OCI-LY3 (cell line): Measurements from ENCODE around the gene PPP1R3D.

ENCODE experiments used
- H2AFZ ChIP-seq: fragments of 200-600, 300-600 bp; shearing (Covaris generic); 2 replicates; pipeline ENCODE4 v1.6.0; 2014; ENCODE audit warnings: antibody characterized with exemption, low read depth, low read length
- H3K27ac ChIP-seq: fragments of 200-600, 300-600 bp; sonication (generic); 2 replicates; pipeline ENCODE4 v1.5.1; 2014; ENCODE audit warnings: mild to moderate bottlenecking, low read length, moderate library complexity, mixed read lengths
- H3K27me3 ChIP-seq: fragments of 200-600, 300-600 bp; sonication (generic); 2 replicates; pipeline ENCODE4 v1.6.1; 2014; ENCODE audit warnings: low read depth, low read length, mixed read lengths
- H3K36me3 ChIP-seq: fragments of 200-600, 300-600 bp; sonication (generic); replicated peaks from 2 replicates; pipeline ENCODE3; 2014; ENCODE audit warnings: low read depth, low read length, mixed read lengths
- H3K4me1 ChIP-seq: fragments of 300-600, 200-600 bp; sonication (generic); 2 replicates; pipeline ENCODE4 v1.6.1; 2014; ENCODE audit warnings: low read length, mixed read lengths
- H3K4me2 ChIP-seq: fragments of 200-600, 300-600 bp; sonication (generic); 2 replicates; pipeline ENCODE4 v1.6.1; 2014; ENCODE audit warnings: low read length, mixed read lengths
- H3K4me3 ChIP-seq: fragments of 300-600, 200-600 bp; sonication (generic); 2 replicates; pipeline ENCODE4 v1.5.1; 2014; ENCODE audit warnings: antibody characterized with exemption, mild to moderate bottlenecking, low read length, moderate library complexity
- H3K79me2 ChIP-seq: fragments of 300-600, 200-600 bp; shearing (Covaris generic); 2 replicates; pipeline ENCODE4 v1.6.1; 2014; ENCODE audit warnings: mild to moderate bottlenecking, low read length, mixed read lengths
- H3K9ac ChIP-seq: fragments of 300-600, 200-600 bp; shearing (Covaris generic); 2 replicates; pipeline ENCODE4 v1.6.0; 2014; ENCODE audit warnings: mild to moderate bottlenecking, low read length, moderate library complexity
- H3K9me3 ChIP-seq: fragments of 200-600, 300-600 bp; shearing (Covaris generic); 2 replicates; pipeline ENCODE4 v1.6.1; 2014; ENCODE audit warnings: low read length, mixed read lengths; ENCODE audit not compliant: insufficient read depth
- H4K20me1 ChIP-seq: fragments of 200-600, 300-600 bp; sonication (generic); 2 replicates; pipeline ENCODE4 v1.6.1; 2016; ENCODE audit warnings: low read length, mixed read lengths; ENCODE audit not compliant: insufficient read depth
- EZH2phosphoT487 ChIP-seq: fragments of 200-600 bp; shearing (Covaris generic); IDR thresholded peaks from 2 replicates; pipeline ENCODE4 v1.6.1; 2018; ENCODE audit warnings: antibody characterized with exemption, mixed run types, low read depth
- TF ChIP-seq, protein P1 (sequence below): fragments of 200-600, 300-600 bp; sonication (generic); IDR thresholded peaks from 2 replicates; pipeline ENCODE4 v1.5.1; 2014; ENCODE audit warnings: antibody characterized with exemption, low read length, low read depth

Gene PPP1R3D

DNA sequence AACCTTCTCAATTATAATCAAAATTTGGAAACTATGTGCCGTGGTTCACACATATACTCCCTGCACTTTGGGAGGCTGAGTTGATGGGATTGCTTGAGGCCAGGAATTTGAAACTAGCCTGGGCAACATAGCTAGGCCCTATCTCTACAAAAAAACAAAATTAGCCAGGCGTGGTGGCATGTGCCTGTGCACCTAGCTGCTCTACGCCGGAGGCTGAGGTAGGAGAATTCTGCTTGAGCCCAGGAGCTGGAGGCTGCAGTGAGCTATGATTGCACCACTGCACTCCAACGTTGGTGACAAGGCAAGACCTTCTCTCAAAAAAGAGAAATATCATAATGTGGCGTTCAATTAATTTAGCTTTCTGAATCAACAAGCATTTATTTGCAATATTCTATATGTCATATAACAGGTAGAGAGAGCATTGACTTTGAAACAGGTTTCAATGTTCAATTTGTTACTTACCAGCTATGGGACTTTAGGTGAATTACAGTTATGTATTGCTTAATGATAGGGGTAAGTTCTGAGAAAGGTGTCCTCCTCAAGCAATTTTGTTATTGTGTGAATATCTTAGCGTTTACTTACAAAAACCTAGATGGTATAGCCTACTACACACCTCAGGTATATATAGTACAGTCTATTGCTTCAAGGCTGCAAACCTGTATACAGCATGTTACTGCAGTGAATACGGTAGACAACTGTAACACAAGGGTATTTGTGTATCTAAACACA is 4.5 kb downstream of the PPP1R3D start:
- Histone ChIP-seq H3K4me3 (no peak overlapping the region), H3K27ac (no peak overlapping the region), H3K27me3 (no peaks in the 10 kb centered on the region), H3K9me3 (no peaks in the 10 kb centered on the region), H4K20me1 (no peaks in the 10 kb centered on the region), H3K79me2 (no peaks in the 10 kb centered on the region), H2AFZ (no peak overlapping the region), H3K4me1 (no peaks in the 10 kb centered on the region), H3K9ac (no peak overlapping the region), H3K36me3 (no peaks in the 10 kb centered on the region), H3K4me2 (no peak overlapping the region)
- TF ChIP-seq EZH2phosphoT487: no peak
- TF ChIP-seq, protein P1, sequence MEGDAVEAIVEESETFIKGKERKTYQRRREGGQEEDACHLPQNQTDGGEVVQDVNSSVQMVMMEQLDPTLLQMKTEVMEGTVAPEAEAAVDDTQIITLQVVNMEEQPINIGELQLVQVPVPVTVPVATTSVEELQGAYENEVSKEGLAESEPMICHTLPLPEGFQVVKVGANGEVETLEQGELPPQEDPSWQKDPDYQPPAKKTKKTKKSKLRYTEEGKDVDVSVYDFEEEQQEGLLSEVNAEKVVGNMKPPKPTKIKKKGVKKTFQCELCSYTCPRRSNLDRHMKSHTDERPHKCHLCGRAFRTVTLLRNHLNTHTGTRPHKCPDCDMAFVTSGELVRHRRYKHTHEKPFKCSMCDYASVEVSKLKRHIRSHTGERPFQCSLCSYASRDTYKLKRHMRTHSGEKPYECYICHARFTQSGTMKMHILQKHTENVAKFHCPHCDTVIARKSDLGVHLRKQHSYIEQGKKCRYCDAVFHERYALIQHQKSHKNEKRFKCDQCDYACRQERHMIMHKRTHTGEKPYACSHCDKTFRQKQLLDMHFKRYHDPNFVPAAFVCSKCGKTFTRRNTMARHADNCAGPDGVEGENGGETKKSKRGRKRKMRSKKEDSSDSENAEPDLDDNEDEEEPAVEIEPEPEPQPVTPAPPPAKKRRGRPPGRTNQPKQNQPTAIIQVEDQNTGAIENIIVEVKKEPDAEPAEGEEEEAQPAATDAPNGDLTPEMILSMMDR: no peak

DNA sequence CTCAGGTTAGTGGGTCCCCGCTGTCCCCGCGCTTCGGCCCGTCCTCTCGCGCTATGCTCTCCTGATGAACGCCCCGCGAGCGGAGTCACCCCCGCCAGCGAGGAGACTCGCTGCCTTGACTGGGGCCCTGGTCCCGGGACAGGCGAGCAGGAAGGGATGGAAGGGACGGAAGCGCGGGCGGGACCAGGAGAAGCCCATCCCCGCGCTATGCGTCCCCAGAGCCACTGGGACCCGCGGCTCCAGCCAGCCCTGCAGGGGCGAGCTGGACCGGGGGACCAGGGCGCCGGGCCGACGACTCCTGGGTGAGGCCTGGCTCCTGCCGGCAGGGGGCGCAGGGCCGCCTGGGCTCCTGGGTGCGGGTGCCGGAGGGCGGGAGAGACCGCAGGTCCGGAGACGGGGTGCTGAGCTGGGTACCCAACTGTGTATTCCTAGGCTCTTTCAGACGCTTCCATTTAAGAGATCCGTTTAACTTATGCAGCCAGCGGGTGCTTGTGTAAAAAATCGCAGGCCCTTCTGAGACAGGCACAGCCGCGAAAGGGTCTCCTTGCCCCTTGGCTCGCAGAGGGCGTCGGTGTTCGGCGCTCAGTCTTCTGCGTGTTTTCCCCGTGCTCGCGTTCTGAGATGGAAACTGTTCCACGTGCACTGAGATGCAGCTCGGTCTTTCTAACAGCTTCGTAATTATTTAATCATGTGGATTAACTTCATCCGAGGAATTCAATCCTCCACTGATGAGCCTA is 6.1 kb downstream of the PPP1R3D start:
- Histone ChIP-seq H3K4me3 (no peak overlapping the region), H3K4me2 (no peak overlapping the region), H3K9ac (no peak overlapping the region), H2AFZ (no peak overlapping the region), H4K20me1 (no peaks in the 10 kb centered on the region), H3K27ac (no peak overlapping the region), H3K79me2 (no peaks in the 10 kb centered on the region), H3K9me3 (no peaks in the 10 kb centered on the region), H3K4me1 (no peaks in the 10 kb centered on the region), H3K27me3 (no peaks in the 10 kb centered on the region), H3K36me3 (no peaks in the 10 kb centered on the region)
- TF ChIP-seq, protein P1: no peak
- no peak for TF ChIP-seq EZH2phosphoT487

- no peak within 1 kb of the TSS for H3K27ac ChIP-seq
- no peak within 1 kb of the TSS for H3K4me2 ChIP-seq
- H3K4me3 ChIP-seq: no peak within 1 kb of the TSS
- no peaks in the 10 kb centered on the region for H3K9me3 ChIP-seq
- H4K20me1 ChIP-seq: no peaks in the 10 kb centered on the region
- no peaks in the 10 kb centered on the region for H3K4me1 ChIP-seq
- H3K9ac ChIP-seq: no peak within 1 kb of the TSS
- H3K36me3 ChIP-seq: no peaks in the 10 kb centered on the region
- no peak for TF ChIP-seq EZH2phosphoT487
- TF ChIP-seq, protein P1: no peak
- no peaks in the 10 kb centered on the region for H3K79me2 ChIP-seq
- H2AFZ ChIP-seq: no peak within 1 kb of the TSS
- no peaks in the 10 kb centered on the region for H3K27me3 ChIP-seq
These were observed 6.7 kb downstream of the PPP1R3D start, which contains the start of gene SYCP2 for GRCh38 chr20:59933296-59933848. TSS of gene SYCP2 (minus strand) at chr20:59933637. CDS start at chr20:59922413, 11,224 bp downstream.

- Histone ChIP-seq H3K27me3 (0 out of 2 replicates have a peak, but pooled peaks cover 2% of the 10 kb centered on the region), H3K9me3 (no peaks in the 10 kb centered on the region), H4K20me1 (no peaks in the 10 kb centered on the region), H3K9ac (no peak overlapping the region), H3K27ac (no peak overlapping the region), H3K4me2 (no peak overlapping the region), H3K4me1 (no peaks in the 10 kb centered on the region), H2AFZ (no peak overlapping the region), H3K79me2 (no peaks in the 10 kb centered on the region), H3K36me3 (no peaks in the 10 kb centered on the region), H3K4me3 (no peak overlapping the region)
- TF ChIP-seq EZH2phosphoT487: no peak
- TF ChIP-seq, protein P1: no peak
These were observed 7.3 kb downstream of the PPP1R3D start for GRCh38 chr20:59932616-59933295.
